K562 (cell line): ENCODE measurements around the gene SLC6A6.

ENCODE experiments used
- ETV6 ChIP-seq, 3 experiments: fragments of 150-350 bp in 1 of 3; sonication (generic) in 1 of 3; formaldehyde crosslinking in 1 of 3; IDR thresholded peaks; 2 replicates each; pipeline versions ENCODE4 v1.6.1 to v1.8.0; 2014 to 2022; ENCODE audit warnings: borderline replicate concordance in 2 of 3, low read depth in 2 of 3, antibody characterized with exemption in 1 of 3, low read length in 1 of 3, mild to moderate bottlenecking in 1 of 3, missing genetic modification reagents in 1 of 3
- NRF1 ChIP-seq, 2 experiments: fragments of 450-650 bp; IDR thresholded peaks in 1 of 2; conservative IDR thresholded peaks in 1 of 2; 2 replicates each; pipeline ENCODE4 v1.6.1; 2014; ENCODE audit warnings: mild to moderate bottlenecking in 2 of 2
- ZBTB2 ChIP-seq: fragments of 450-650 bp; IDR thresholded peaks from 2 replicates; pipeline ENCODE4 v1.6.1; 2016; ENCODE audit warnings: antibody characterized with exemption

DNA sequence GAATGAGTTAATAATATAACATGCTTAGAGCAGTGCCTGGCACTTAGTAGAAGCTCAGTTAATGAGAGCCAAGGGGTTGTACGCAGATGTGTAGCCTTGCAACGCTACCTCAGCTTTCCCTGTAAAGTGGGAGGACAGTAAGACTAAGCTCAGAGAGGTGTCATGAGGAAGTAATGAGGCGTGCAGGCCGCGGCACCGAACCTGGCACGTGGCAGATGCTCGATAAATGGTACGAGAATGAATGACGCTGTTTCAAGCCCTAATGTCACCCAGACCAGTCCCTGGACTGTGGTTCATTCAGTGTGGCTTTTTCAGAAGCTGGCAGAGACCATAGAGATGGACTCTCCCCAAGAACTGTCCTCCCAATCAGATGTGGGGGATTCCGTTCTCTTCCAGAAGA, 116.5 kb downstream of the SLC6A6 start:
- TF ChIP-seq ETV6 (IDR thresholded peaks at IDR 0.05; ENCODE audit: borderline replicate concordance in 1 of 2, low read depth in 2 of 2, low read length in 1 of 2) (no peak), ETV6 (CRISPR knock-in tag; IDR thresholded peaks at IDR 0.05; ENCODE audit: borderline replicate concordance) (no peak), NRF1 (conservative IDR thresholded peaks at IDR 0.05 in 1 of 2, IDR thresholded peaks at IDR 0.05 in 1 of 2) (no peak), ZBTB2 (no peak)
